NCI-H2196 treated with DMSO at 0.1 percent for 48 hours (cell line): Measurements from ENCODE around the gene ZNF577.

Experiments
- DNase-seq: peaks from one replicate; lab custom pipeline; 2025; ENCODE audit not compliant: unreplicated experiment; lab: John Stamatoyannopoulos, UW

The ZNF577 gene

DNA sequence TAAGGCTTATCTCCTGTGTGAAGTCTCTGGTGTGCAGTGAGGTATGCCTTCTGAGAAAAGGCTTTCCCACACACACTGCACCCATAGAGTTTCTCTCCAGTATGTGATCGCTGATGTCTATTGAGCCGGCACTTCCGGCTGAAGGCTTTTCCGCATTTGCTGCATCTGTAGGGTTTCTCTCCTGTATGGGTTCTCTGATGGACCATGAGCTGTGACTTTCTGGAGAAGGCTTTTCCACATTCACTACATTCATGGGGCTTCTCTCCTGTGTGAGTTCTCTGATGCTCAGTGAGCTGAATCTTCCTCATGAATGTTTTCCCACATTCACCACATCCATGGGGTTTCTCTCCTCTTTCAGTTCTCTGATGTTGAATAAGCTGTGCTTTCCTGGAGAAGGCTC, 14.7 kb downstream of the ZNF577 start:
- DNase-seq, result no peak

DNA sequence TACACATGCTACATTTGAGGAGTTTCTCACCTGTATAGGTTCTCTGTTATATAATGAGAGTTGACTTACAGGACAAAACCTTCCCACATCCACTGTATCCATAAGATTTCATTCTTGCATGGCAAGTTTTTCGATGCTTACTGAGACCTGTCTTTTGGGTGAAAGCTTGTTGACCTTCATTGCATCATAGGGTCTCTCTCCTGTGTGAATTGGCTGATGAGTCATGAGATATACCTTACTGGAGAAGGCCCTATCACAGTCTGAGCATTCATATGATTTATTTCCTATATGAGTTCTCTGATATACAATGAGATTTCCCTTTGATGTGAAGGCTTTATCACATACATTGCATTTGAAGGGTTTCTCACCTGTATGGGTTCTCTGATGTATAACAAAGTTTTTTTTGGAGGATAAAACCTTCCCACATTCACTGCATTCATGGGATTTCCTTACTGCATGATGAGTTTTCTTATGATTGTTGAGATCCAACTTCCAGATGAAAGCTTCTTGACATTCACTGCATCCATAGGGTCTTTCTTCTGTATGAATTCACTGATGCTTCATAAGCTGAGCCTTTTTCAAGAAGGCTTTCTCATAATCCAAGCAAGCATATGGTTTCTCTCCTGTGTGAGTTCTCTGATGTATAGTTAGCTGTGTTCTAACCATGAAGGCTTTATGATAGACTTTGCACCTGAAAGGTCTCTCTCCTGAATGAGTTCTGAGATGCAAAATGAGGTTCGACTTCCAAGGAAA, 25.7 kb downstream of the ZNF577 start:
- no peak for DNase-seq

DNA sequence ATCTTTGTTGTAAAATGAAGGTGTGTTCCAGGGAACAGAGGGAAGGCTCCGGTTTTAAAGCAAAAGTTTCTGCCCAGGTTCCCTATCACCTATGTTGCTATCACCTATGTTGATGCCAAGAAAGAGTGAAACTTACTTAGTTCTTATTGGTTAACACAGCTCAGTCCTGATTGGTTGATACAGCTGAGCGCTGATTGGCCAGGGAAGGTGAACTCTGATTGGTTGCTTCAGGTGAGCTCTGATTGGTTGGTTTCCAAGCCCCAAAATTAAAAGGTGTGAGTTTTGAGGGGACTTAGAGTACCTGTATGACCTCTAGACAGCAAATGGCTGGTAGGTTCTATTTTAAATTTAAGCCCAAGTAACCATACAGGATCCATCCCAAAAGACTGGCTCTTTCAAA, 50.6 kb downstream of the ZNF577 start:
- no peak for DNase-seq

DNA sequence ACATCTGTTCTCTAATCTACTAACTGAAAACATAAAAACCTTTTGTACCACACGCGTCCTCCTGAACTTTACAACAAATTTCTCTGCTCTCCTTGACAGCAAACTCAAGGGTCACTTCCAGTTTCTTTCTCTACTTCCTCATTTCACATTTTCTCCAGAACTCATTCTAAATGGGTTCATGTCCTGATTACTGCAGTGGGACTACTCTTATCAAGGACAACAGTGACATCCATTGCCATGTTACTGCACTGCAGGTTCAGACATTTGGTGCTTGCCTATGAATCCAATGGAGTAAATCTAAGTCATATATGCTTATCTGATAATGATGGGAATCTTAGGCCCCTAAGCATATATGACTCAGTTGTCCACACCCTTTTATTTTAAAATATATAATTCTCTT, 57.5 kb downstream of the ZNF577 start:
- no peak for DNase-seq

DNA sequence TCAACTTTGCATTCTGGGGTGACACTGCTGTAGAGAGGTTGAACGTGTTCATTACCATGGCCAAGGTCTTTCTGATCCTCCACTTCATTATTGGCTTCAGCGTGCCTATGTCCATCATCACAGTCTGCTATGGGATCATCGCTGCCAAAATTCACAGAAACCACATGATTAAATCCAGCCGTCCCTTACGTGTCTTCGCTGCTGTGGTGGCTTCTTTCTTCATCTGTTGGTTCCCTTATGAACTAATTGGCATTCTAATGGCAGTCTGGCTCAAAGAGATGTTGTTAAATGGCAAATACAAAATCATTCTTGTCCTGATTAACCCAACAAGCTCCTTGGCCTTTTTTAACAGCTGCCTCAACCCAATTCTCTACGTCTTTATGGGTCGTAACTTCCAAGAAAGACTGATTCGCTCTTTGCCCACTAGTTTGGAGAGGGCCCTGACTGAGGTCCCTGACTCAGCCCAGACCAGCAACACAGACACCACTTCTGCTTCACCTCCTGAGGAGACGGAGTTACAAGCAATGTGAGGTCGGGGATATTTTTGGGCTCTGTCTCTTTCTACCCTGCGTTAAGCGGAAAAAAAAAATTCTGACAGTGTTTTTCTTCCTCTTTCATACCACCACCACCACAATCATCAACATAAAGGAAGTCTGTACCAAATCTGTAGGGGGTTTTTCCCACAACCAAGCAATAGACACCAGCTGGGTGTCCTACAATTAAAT, 63.3 kb downstream of the ZNF577 start:
- no peak for DNase-seq

GRCh38 chr19:51822946-51823345, 64.8 kb downstream of the ZNF577 start:
- no peak for DNase-seq

DNA sequence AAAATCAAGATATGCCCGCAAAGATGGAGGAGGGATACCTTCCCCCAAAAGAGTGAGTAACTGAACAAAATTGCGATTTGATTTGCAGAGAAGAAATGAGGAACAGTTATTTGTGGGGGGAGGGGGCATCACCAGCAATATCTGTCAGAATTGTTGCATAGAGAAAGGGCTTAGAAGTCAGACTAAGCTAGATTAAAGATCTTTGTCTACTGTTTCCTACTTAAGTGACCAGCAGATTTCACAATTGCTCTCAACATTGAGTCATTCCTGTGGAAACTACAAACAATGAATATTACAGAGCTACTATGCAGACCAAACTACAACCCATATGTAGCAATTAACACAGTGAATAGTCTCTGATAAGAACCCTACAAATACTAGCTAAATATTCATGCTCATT, 65.4 kb downstream of the ZNF577 start:
- DNase-seq, result no peak

- no peak for DNase-seq
Measured at GRCh38 chr19:51821921-51822320, 65.8 kb downstream of the ZNF577 start.

DNA sequence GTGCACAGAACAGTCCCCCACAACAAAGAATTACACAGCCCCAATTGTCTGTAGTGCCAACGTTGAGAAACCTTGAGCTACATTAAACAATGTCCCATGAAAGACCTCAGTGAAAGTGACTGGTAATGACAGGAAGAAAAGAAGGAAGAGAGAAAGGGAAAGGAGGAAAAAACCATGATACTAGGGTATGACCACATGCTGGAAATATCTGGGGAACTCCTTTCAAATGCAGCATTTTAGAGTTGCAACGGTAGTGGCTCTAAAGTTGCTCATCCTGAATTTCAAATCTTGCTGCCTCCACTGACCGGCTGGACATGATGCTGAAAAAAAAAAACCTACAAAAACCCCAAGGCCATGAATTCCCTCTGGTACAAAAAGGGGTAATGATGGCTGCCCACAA, 66.3 kb downstream of the ZNF577 start:
- DNase-seq, result no peak
